T-helper 1 cell (primary cell): ENCODE data around the gene SMOC2.

Source experiments
- DNase-seq, 5 donors: peaks; one replicate each; pipeline ENCODE4 v3.0.0-alpha.2; 2012 to 2020

The SMOC2 gene

GRCh38 chr6:168581236-168581635, 140.3 kb downstream of the SMOC2 start:
- no peak for DNase-seq

DNA sequence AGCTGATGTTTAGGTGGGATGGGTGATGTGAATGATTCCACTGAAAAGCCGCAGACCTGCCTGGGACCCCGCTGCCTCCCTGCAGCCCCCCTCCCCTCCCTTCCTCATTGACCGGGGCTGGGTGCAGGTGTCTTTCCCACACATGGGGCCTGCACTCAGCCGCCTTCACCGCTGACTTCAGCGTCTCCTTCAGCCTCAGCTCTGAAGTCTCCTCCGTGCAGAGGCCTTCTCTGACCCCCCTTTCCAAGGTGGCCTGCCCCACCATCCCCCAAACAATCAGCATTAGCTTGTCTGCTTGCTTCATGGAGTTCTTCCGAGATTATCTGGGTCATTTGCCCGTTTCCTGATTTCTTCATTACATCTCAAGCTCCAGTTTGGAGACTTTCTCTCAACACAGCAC, 140.7 kb downstream of the SMOC2 start:
- DNase-seq, result no peak

GRCh38 chr6:168582571-168582981, 141.6 kb downstream of the SMOC2 start:
- DNase-seq, result no peak

GRCh38 chr6:168583126-168583525, 142.1 kb downstream of the SMOC2 start:
- DNase-seq, result no peak

DNA sequence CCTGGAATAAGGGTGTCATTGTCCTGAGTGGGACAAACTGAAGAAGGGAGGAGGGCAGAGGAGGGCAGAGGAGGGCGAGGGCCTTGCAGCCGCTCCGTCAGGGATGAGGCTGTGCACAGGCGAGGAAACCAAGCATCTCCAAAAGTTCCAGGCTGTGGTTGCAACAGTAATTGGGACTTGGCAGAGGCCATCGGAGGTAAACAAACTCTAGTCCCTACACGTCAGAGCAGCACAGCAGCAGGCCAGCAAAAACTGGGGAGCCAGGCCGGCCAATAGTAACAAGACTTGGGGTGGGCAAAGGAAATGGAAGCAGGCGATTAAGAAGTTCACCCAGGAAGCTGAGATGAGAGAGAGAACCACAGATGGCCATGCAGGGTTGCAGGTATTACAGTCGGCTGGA, 142.8 kb downstream of the SMOC2 start:
- no peak for DNase-seq

GRCh38 chr6:168584249-168584648, 143.3 kb downstream of the SMOC2 start:
- DNase-seq, result no peak

DNA sequence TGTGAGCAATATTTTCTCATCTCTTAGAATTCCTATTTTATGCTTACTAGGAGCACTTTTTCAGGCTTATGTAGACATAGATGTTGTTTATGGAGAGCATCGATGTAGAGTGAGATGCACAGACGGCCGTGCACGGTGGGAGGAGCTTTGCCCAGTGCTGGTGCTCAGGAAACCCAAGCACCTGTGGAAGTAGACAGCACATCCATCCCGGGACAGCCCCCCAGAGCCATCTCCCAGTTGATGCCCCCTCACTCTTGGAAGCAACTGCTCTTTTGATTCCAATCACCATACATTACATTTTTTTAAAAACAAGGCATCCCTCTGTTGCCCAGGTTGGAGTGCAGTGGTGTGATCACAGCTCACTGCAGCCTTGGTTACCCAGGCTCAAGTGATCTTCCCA, 143.7 kb downstream of the SMOC2 start:
- no peak for DNase-seq

- no peak for DNase-seq
Observed at GRCh38 chr6:168585441-168585840, 144.5 kb downstream of the SMOC2 start.

- no peak for DNase-seq
Observed at GRCh38 chr6:168589275-168589674, 148.3 kb downstream of the SMOC2 start.

GRCh38 chr6:168590406-168590805, 149.4 kb downstream of the SMOC2 start:
- no peak for DNase-seq

DNA sequence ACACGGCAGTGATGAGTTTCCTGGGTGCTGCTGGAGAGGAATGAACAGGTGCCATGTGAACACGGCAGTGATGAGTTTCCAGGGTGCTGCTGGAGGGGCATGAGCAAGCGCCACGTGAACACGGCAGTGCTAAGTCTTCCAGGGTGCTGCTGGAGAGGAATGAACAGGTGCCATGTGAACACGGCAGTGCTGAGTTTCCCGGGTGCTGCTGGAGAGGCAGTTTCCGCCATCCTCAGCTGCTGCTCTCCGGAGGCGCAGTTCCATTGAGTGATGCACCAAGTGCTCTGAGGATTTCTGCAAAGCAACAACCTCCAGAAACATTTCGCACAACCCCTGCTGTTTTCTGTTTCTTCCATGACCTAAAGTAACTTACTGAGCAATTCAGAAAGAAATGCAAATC, 155.4 kb downstream of the SMOC2 start:
- no peak for DNase-seq

- DNase-seq, result no peak
Observed at GRCh38 chr6:168597471-168597875, 156.5 kb downstream of the SMOC2 start.

- no peak for DNase-seq
Observed at GRCh38 chr6:168598251-168599117, 157.5 kb downstream of the SMOC2 start.

- no peak for DNase-seq
Observed at GRCh38 chr6:168599118-168599494, 158.1 kb downstream of the SMOC2 start.

- no peak for DNase-seq
Observed at GRCh38 chr6:168599769-168600330, 158.9 kb downstream of the SMOC2 start.

DNA sequence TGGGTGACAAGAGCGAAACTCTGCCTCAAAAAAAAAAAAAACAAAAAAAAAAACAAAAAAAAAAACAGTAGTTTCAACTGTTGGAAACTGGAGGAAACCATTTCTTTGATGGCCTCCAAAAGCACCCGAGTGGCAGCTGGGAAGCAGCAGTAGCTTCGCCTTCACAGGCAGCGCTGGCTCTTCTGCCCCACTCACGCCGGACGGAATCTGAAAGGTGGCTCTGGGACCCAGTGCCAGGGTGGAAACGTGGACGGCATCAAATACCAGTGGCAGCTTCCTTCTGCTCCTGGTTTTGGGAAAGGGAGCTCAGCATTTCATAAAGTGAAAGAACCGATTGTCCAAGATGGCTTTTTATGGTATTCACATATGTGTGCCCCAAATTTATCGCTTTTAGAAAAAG, 159.4 kb downstream of the SMOC2 start:
- DNase-seq, result no peak

DNA sequence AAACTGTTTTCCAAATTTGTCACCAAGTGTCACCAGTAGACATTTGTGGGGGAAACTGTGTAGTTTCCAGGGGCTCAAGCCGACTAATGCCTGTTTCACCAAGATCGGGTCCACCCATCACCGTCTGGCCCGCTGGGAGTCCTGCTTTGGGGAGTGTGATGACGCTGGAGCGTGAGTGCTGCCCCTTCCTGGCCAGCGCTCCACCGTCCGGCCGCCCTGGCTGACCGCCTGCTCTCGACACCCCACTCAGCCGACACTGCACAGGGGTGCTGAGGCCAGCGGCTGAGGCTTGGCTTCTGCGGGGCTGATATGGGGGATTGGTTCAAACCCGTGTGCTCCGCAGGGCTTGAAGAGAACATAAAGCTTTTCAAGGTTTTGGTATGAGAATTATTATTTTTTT, 160.1 kb downstream of the SMOC2 start:
- no peak for DNase-seq

DNA sequence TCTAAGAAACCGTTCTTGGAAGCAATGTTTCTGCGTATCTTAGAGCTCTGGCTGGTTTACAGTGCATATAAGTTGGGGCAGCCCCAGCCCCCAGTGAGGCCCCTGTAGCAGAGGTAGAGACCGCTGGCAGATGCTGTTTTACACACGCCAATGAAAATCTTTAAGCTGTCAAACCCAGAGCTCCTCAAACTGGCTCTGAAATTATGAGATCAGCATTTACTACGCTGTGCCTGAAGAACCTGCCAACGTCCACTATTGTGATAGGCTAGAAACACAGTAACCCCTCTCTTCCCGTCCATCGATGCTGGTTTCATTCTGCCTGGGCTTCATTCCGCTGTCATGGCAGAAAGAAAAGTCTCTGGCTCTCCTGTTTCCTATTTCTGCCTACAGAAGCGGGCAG, 160.6 kb downstream of the SMOC2 start:
- no peak for DNase-seq

DNA sequence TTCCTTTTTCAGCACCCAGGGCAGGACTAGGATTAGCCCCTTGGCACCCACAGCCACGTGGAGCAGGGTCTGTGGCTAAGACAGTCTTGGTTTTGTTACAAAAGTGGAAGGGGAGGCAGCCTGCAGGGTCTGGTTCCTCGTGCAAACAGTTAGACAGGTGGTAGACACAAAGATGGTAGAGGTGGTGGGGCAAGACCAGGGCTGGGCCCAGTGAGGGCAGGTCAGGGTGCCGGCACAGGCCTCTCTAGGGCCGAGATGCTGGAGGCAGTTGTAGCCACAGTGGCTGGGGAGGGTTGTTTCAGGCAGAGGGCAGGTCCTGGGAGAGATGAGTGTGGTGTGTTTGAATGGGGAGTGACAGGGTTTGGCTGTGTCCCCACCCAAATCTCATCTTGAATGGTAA, 161.6 kb downstream of the SMOC2 start:
- no peak for DNase-seq

DNA sequence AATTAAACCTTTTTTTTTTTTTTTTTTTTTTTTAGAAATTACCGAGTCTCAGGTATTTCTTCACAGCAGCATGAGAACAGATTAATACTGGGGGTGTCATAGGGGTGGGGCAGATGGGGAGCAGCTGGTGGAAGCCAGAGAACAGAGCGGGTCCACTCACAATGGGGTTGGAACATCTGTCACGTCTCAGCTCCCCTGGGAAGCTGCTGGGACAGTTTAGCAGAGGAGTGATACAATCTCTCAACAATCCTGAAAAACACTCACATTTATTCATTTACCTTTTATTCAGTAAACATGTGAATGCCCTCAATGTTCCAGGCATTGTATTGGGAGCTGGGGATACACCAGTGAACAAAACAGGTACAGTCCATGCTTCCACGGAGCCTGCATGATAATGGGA, 162.2 kb downstream of the SMOC2 start:
- no peak for DNase-seq

- DNase-seq, result no peak
Observed at GRCh38 chr6:168605964-168606363, 165.0 kb downstream of the SMOC2 start.

DNA sequence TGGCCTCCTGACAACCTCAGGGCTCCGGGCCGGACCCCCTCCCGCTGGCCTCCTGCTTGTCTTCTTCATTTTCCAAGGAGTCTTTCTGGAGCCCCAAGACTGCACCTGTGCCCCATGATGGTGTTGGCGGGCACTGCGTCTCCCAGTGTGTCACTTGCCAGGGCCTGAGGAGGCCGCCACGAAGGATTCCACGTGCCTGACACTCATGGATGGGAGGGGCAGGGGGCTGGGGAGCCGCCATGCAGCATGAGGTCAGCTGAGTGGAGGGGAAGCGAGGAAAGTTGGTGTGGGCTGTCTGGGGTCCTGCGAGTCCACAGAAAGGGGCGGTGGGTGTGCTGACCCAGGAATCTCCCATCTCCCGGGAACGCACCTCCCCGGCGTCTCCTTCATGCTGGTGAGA, 165.7 kb downstream of the SMOC2 start:
- no peak for DNase-seq

DNA sequence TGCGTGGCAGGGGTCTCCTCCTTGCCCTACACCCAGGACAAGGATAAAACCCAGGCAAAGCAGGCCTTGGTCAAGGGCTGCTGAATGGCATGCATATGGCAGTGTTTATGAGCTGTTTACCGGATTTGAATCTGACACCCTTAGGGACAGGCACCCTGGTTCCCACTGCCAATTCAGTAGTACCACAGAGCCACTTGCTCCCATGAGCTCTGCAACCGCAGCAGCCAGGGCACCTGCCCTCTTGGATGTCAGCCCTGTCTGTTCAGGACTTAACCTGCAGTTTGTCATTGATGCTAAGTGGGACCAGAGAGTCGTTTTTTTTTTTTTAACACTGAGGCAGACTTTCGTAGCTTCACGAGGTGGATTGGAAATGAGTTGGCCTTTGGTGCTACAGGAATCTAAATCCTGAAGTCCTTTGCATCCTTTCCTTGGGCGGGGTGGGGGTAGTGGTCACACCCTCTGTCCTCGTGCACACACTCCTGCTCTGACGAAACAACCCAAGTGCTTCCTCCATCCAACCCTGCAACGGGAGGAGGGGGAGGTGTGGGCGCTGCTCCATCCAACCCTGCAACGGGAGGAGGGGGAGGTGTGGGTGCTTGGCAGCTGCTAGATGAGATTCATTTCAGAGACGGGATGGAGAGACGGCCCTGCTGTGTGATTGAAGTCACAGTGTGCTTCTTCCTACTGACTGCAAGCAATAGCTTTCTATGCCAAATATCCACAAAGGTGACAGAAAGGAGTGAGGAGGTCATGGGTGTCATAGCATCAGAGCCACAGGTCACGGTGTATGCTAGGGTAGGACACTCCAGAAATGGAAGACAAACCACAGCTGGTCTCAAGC, 166.5 kb downstream of the SMOC2 start:
- no peak for DNase-seq

- DNase-seq, result no peak
Observed at GRCh38 chr6:168608113-168608400, 167.1 kb downstream of the SMOC2 start.
